Bronchial epithelial cell (primary cell): ENCODE data around the gene ARSI. TPM values are rescaled to one million over a fixed set of nuclear protein-coding genes. Genes with fewer than 3 reads are reported as not detected.
A peak's percentile ranks its signal among the peaks of the same experiment; 100 is the strongest.

ENCODE experiments used
- DNase-seq: peaks from one replicate; pipeline ENCODE4 v3.0.0-alpha.2; 2010; ENCODE audit warnings: low read depth
- FAIRE-seq: peaks from 2 replicates; lab custom pipeline; 2011; peaks lifted over from hg19 to GRCh38; lab: Jason Lieb, UNC
- H3K27me3 ChIP-seq: 2 replicates; pipeline ENCODE4 v1.5.1; 2011; ENCODE audit warnings: low read length; ENCODE audit not compliant: control insufficient read depth, insufficient read depth
- H3K36me3 ChIP-seq: 2 replicates; pipeline ENCODE4 v1.5.1; 2011; ENCODE audit warnings: low read length; ENCODE audit not compliant: control insufficient read depth, insufficient read depth
- H3K4me3 ChIP-seq: 2 replicates; pipeline ENCODE4 v1.5.1; 2011; ENCODE audit warnings: mild to moderate bottlenecking, low read depth, low read length, control low read depth
- total RNA-seq: library from RNA; depleted of rRNA; stranded (reverse); fragments of >200 nt; gene quantifications from 2 replicates; pipeline ENCODE4 v1.2.1, GENCODE V29; 2014
- TF ChIP-seq, protein P1 (sequence below): IDR thresholded peaks from 2 replicates; pipeline ENCODE4 v1.5.1; 2011; ENCODE audit warnings: mild to moderate bottlenecking, moderate library complexity, low read length, control low read depth, inconsistent platforms; ENCODE audit not compliant: insufficient read depth, severe bottlenecking

The ARSI gene
- total RNA-seq, 1 donor from 2014 or later, result 5.8 TPM

- no peak for FAIRE-seq
- no peak for DNase-seq
- peak overlapping the region; percentile 37 for H3K4me3 ChIP-seq
- no peaks in the 10 kb centered on the region for H3K27me3 ChIP-seq
- peaks cover 2% of the 10 kb centered on the region for H3K36me3 ChIP-seq
- TF ChIP-seq, protein P1, sequence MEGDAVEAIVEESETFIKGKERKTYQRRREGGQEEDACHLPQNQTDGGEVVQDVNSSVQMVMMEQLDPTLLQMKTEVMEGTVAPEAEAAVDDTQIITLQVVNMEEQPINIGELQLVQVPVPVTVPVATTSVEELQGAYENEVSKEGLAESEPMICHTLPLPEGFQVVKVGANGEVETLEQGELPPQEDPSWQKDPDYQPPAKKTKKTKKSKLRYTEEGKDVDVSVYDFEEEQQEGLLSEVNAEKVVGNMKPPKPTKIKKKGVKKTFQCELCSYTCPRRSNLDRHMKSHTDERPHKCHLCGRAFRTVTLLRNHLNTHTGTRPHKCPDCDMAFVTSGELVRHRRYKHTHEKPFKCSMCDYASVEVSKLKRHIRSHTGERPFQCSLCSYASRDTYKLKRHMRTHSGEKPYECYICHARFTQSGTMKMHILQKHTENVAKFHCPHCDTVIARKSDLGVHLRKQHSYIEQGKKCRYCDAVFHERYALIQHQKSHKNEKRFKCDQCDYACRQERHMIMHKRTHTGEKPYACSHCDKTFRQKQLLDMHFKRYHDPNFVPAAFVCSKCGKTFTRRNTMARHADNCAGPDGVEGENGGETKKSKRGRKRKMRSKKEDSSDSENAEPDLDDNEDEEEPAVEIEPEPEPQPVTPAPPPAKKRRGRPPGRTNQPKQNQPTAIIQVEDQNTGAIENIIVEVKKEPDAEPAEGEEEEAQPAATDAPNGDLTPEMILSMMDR, result no peak
Observed at GRCh38 chr5:150301901-150302300, 804 bp downstream of the ARSI start.

DNA sequence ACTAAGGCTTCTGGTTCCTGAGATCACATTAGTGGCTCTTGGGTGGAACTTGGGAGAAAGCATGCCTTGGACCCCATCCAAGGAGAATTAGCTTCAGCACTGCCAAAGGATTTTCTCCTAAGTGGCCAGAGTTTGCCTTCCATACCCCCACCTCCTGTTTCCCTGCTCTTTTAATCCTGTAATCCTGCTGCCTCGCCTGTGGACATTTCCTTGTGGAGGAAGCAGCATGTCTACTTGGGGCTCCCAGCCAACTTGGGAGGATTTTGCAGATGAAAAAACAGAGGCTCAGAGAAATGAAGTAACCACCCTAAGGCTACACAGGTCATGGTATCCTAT is 1.6 kb downstream of the ARSI start:
- H3K27me3 ChIP-seq, result no peaks in the 10 kb centered on the region
- no peak overlapping the region for H3K4me3 ChIP-seq
- H3K36me3 ChIP-seq, result peaks cover 2% of the 10 kb centered on the region
- FAIRE-seq, result no peak
- TF ChIP-seq, protein P1, result no peak
- no peak for DNase-seq

GRCh38 chr5:150300496-150301169 is 2.1 kb downstream of the ARSI start:
- no peak for FAIRE-seq
- no peak overlapping the region for H3K4me3 ChIP-seq
- no peak for DNase-seq

GRCh38 chr5:150299571-150300327 is 3.0 kb downstream of the ARSI start:
- Histone ChIP-seq H3K4me3 (no peak overlapping the region), H3K27me3 (no peaks in the 10 kb centered on the region), H3K36me3 (peaks cover 2% of the 10 kb centered on the region)
- TF ChIP-seq, protein P1, result no peak
- FAIRE-seq, result no peak
- DNase-seq, result no peak

More at GRCh38 chr5:150300496-150301169, 2.1 kb downstream of the ARSI start:
- TF ChIP-seq, protein P1, result no peak
- Histone ChIP-seq H3K27me3 (no peaks in the 10 kb centered on the region), H3K36me3 (peaks cover 2% of the 10 kb centered on the region)

DNA sequence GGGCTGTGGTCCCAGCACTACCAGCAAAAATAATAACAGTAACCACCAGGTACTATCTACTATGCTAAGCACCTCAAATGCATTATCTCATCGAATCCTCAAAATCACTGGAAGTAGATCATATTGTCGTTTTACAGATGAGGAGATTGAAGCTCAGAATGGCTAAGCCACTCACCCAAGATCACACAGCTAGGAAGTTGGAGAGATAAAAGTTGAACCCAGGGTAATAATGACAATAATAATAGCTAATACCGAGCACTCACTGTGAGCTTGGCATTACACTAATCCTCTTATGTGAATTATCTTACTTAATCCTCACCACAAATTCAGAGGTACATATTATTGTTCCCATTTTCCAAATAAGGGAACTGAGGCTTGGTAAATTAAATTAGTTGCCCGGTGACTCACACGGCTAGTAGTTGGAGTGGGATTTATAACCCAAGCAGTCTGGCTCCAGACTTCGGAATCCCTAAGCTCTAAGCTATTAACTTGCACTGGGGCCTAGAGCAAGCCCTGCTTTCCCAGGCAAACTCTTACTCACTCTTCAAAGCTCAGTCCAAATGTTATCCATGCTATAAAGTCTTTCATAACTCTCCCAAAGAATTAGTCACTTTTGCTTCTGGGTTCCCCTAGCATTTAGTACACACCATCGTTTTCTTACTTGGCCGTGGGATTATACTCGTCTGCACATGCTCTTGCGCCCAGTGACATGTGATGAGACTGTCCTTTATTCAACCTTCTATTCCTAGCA is 3.8 kb downstream of the ARSI start:
- H3K4me3 ChIP-seq, result no peak overlapping the region
- TF ChIP-seq, protein P1, result no peak
- H3K36me3 ChIP-seq, result peaks cover 2% of the 10 kb centered on the region
- DNase-seq, result peak; percentile 98
- H3K27me3 ChIP-seq, result no peaks in the 10 kb centered on the region
- FAIRE-seq, result peak; percentile 98
